ENCODE results near the gene PKMYT1. TPM values are rescaled to one million over a fixed set of nuclear protein-coding genes. Genes with fewer than 3 reads are reported as not detected.

Gene PKMYT1
- total and polyA plus RNA-seq, 9 of the 15 experiments (the other 6 are each of a cell fraction or from before 2014, with no cell fraction given) = 8.7 to 201 (median 37.8) TPM

- TF ChIP-seq BACH1 (tag; IDR thresholded peaks at IDR 0.05) (peak; percentile 49; the same call in 1 of the 2 replicates), GABPA (tag; conservative IDR thresholded peaks at IDR 0.05; ENCODE audit: low read depth) (peak; percentile 84), RFX5 (IDR thresholded peaks at IDR 0.05; ENCODE audit: low read depth, low read length) (no peak), PHF20 (IDR thresholded peaks at IDR 0.05; ENCODE audit: partially characterized antibody) (no peak), MAX (CRISPR knock-in tag; IDR thresholded peaks at IDR 0.05) (0 out of 2 replicates have a peak, but pooled peaks have one; percentile 17), ZBTB1 (CRISPR knock-in tag; IDR thresholded peaks at IDR 0.05; ENCODE audit: borderline replicate concordance, low read depth) (no peak), NCOR1 (IDR thresholded peaks at IDR 0.05) (peak; percentile 48), PKNOX1 (IDR thresholded peaks at IDR 0.05) (0 out of 2 replicates have a peak, but pooled peaks have one; percentile 32), CTBP1 (IDR thresholded peaks at IDR 0.05; ENCODE audit: borderline replicate concordance) (peak; percentile 73), SMARCA5 (IDR thresholded peaks at IDR 0.05) (0 out of 2 replicates have a peak, but pooled peaks have one; percentile 16), SMARCE1 (IDR thresholded peaks at IDR 0.05) (peak; percentile 75; the same call in 1 of the 2 replicates), ETV1 (tag; conservative IDR thresholded peaks at IDR 0.05; ENCODE audit: low read depth) (peak; percentile 69), HDAC1 (IDR thresholded peaks at IDR 0.05) (peak in 1 of 2 experiments; percentile 55; a peak in 1 of 4 replicates), ELF4 (CRISPR knock-in tag; IDR thresholded peaks at IDR 0.05) (0 out of 2 replicates have a peak, but pooled peaks have one; percentile 48), CHD7 (IDR thresholded peaks at IDR 0.05; ENCODE audit: low read depth, low read length) (no peak), ZNF224 (CRISPR knock-in tag; IDR thresholded peaks at IDR 0.05) (no peak)
These were observed 27.9 kb upstream of the PKMYT1 start (continued) for GRCh38 chr16:3007957-3008689.
